Transverse colon (tissue), 3 donors: ENCODE measurements around the gene RASGRP3.

Experiments
- CTCF ChIP-seq, 5 experiments: fragments of 200-600 bp in 3 of 5; fragments of 450-650 bp in 2 of 5; sonication (generic) in 3 of 5; IDR thresholded peaks; 1 replicate in 2 of 5; 2 replicates in 3 of 5; pipeline ENCODE4 v1.5.1; 2016 to 2017; ENCODE audit warnings: antibody characterized with exemption in 5 of 5, inconsistent platforms in 3 of 5, mild to moderate bottlenecking in 2 of 5, moderate library complexity in 1 of 5
- EP300 ChIP-seq: sonication (generic); formaldehyde crosslinking; IDR thresholded peaks from one replicate; pipeline ENCODE4 v1.6.1; 2017; ENCODE audit warnings: antibody characterized with exemption, low read depth

- TF ChIP-seq CTCF (IDR thresholded peaks at IDR 0.05) (no peak), EP300 (no peak)
These were observed 26.6 kb downstream of the RASGRP3 start for GRCh38 chr2:33503002-33503401.
